Activated T-cell treated with anti-CD3 and anti-CD28 coated beads, Interleukin-2, amount 50 U/mL, for 72 hours (primary cell): ENCODE measurements around the gene WDR4. TPM values are rescaled to one million over a fixed set of nuclear protein-coding genes. Genes with fewer than 3 reads are reported as not detected.
"Not testable (repeated sequence)": the region's sequence is repeated elsewhere in the genome, so short reads cannot be mapped to it uniquely, and the experiment has no call there.

Experiments used
- ATAC-seq, 2 donors: fragments of 150-1000 bp; cut with Tn5 transposase; replicated peaks in 1 of 2; 2 replicates each; pipeline ENCODE4 v1.10.0; 2021; ENCODE audit warnings: moderate library complexity in 2 of 2, mild to moderate bottlenecking in 1 of 2
- DNase-seq, 2 donors: peaks; one replicate each; pipeline ENCODE4 v3.0.0; 2021 to 2022; ENCODE audit warnings: mixed read lengths in 1 of 2
- H3K27ac Mint-ChIP-seq: one replicate; pipeline ENCODE4 v1.8.0; 2022; ENCODE audit warnings: mild to moderate bottlenecking, moderate library complexity, mixed read lengths
- H3K27me3 Mint-ChIP-seq: one replicate; pipeline ENCODE4 v1.8.0; 2022; ENCODE audit warnings: low read depth, mixed read lengths
- H3K36me3 Mint-ChIP-seq, 2 donors: one replicate each; pipeline ENCODE4 v1.8.0; 2022; ENCODE audit warnings: mixed read lengths in 2 of 2, mild to moderate bottlenecking in 1 of 2; ENCODE audit not compliant: insufficient read depth in 2 of 2
- H3K4me1 Mint-ChIP-seq: one replicate; pipeline ENCODE4 v1.8.0; 2022; ENCODE audit warnings: low read depth, mixed read lengths
- H3K4me3 Mint-ChIP-seq, 2 donors: one replicate each; pipeline ENCODE4 v1.8.0; 2022; ENCODE audit warnings: mild to moderate bottlenecking in 2 of 2, mixed read lengths in 2 of 2, moderate library complexity in 2 of 2
- H3K9me3 Mint-ChIP-seq, 2 donors: one replicate each; pipeline ENCODE4 v1.8.0; 2022; ENCODE audit warnings: mixed read lengths in 2 of 2
- total RNA-seq, 2 donors: library from RNA; stranded (reverse); gene quantifications; one replicate each; pipeline ENCODE4 v1.2.3, GENCODE V29; 2022

The WDR4 gene
- total RNA-seq, 2 donors from 2014 or later: 17.1 to 18.9 TPM

- Mint-ChIP-seq H3K36me3 (no peaks in the 10 kb centered on the region), H3K27me3 (peaks cover 39% of the 10 kb centered on the region), H3K4me1 (peaks cover 21% of the 10 kb centered on the region), H3K4me3 (no peak overlapping the region), H3K9me3 (no peaks in the 10 kb centered on the region), H3K27ac (no peak overlapping the region)
- ATAC-seq (no peak), DNase-seq (no peak)
These were observed 51.8 kb downstream of the WDR4 start for GRCh38 chr21:42827588-42827987.

GRCh38 chr21:42820616-42821465, 58.5 kb downstream of the WDR4 start:
- no peak for DNase-seq

GRCh38 chr21:42819861-42820615, 59.3 kb downstream of the WDR4 start:
- no peak overlapping the region for H3K4me3 Mint-ChIP-seq
- H3K9me3 Mint-ChIP-seq: peaks cover 0 to under 1% of the 10 kb centered on the region in 2 donors
- H3K36me3 Mint-ChIP-seq: peaks cover 0 to under 1% of the 10 kb centered on the region in 2 donors
- H3K27me3 Mint-ChIP-seq: peaks cover 11% of the 10 kb centered on the region
- H3K27ac Mint-ChIP-seq: no peak overlapping the region
- ATAC-seq (no peak), DNase-seq (no peak)
- no peaks in the 10 kb centered on the region for H3K4me1 Mint-ChIP-seq

More at GRCh38 chr21:42820616-42821465, 58.5 kb downstream of the WDR4 start:
- no peaks in the 10 kb centered on the region for H3K9me3 Mint-ChIP-seq
- H3K27me3 Mint-ChIP-seq: peaks cover 19% of the 10 kb centered on the region
- no peaks in the 10 kb centered on the region for H3K4me1 Mint-ChIP-seq
- H3K4me3 Mint-ChIP-seq: no peak overlapping the region
- H3K36me3 Mint-ChIP-seq: no peaks in the 10 kb centered on the region
- no peak overlapping the region for H3K27ac Mint-ChIP-seq
- peak in 1 of 2 donors; percentile 32 for ATAC-seq

- Mint-ChIP-seq H3K4me1 (no peaks in the 10 kb centered on the region), H3K27ac (peak overlapping the region; percentile 43), H3K27me3 (no peaks in the 10 kb centered on the region), H3K9me3 (peaks cover 0 to 2% of the 10 kb centered on the region in 2 donors), H3K4me3 (no peak overlapping the region), H3K36me3 (peaks cover 0 to 2% of the 10 kb centered on the region in 2 donors)
- DNase-seq (peak; percentile 53 to 57), ATAC-seq (peak in 1 of 2 donors; percentile 61)
These were observed 61.0 kb downstream of the WDR4 start for GRCh38 chr21:42818328-42818749.

- no peaks in the 10 kb centered on the region for H3K4me1 Mint-ChIP-seq
- peaks cover 0 to 2% of the 10 kb centered on the region in 2 donors for H3K36me3 Mint-ChIP-seq
- no peaks in the 10 kb centered on the region for H3K27me3 Mint-ChIP-seq
- no peak overlapping the region for H3K4me3 Mint-ChIP-seq
- no peak overlapping the region for H3K27ac Mint-ChIP-seq
- no peak for ATAC-seq
- no peak for DNase-seq
- peaks cover 0 to 2% of the 10 kb centered on the region in 2 donors for H3K9me3 Mint-ChIP-seq
These were observed 64.1 kb downstream of the WDR4 start for GRCh38 chr21:42815217-42815616.

- not testable (repeated sequence) for H3K36me3 Mint-ChIP-seq, ATAC-seq, H3K4me1 Mint-ChIP-seq, H3K27me3 Mint-ChIP-seq, H3K27ac Mint-ChIP-seq, H3K4me3 Mint-ChIP-seq, DNase-seq, H3K9me3 Mint-ChIP-seq
These were observed 66.7 kb downstream of the WDR4 start for GRCh38 chr21:42812528-42813241.

- H3K4me1 Mint-ChIP-seq: no peaks in the 10 kb centered on the region
These were observed 67.4 kb downstream of the WDR4 start for GRCh38 chr21:42811960-42812359.

GRCh38 chr21:42809577-42810475, 69.5 kb downstream of the WDR4 start:
- Mint-ChIP-seq H3K4me3 (no peak overlapping the region), H3K9me3 (no peaks in the 10 kb centered on the region), H3K4me1 (no peaks in the 10 kb centered on the region), H3K27ac (no peak overlapping the region), H3K36me3 (no peaks in the 10 kb centered on the region), H3K27me3 (no peaks in the 10 kb centered on the region)
- DNase-seq: no peak
- ATAC-seq: no peak

More at GRCh38 chr21:42811960-42812359, 67.4 kb downstream of the WDR4 start:
- H3K9me3 Mint-ChIP-seq: peaks cover 0 to 2% of the 10 kb centered on the region in 2 donors
- H3K4me3 Mint-ChIP-seq: no peak overlapping the region
- no peaks in the 10 kb centered on the region for H3K27me3 Mint-ChIP-seq
- ATAC-seq (no peak), DNase-seq (no peak)
- no peak overlapping the region for H3K27ac Mint-ChIP-seq
- H3K36me3 Mint-ChIP-seq: peaks cover 0 to 2% of the 10 kb centered on the region in 2 donors

- no peak overlapping the region for H3K27ac Mint-ChIP-seq
- no peaks in the 10 kb centered on the region for H3K9me3 Mint-ChIP-seq
- no peaks in the 10 kb centered on the region for H3K36me3 Mint-ChIP-seq
- ATAC-seq: no peak
- H3K4me1 Mint-ChIP-seq: no peaks in the 10 kb centered on the region
- no peak overlapping the region for H3K4me3 Mint-ChIP-seq
- no peaks in the 10 kb centered on the region for H3K27me3 Mint-ChIP-seq
- DNase-seq: no peak
These were observed 70.2 kb downstream of the WDR4 start for GRCh38 chr21:42809171-42809570.

- Mint-ChIP-seq H3K27ac (no peak overlapping the region), H3K4me3 (no peak overlapping the region), H3K4me1 (no peaks in the 10 kb centered on the region), H3K36me3 (no peaks in the 10 kb centered on the region), H3K9me3 (no peaks in the 10 kb centered on the region), H3K27me3 (no peaks in the 10 kb centered on the region)
- ATAC-seq (no peak), DNase-seq (no peak)
These were observed 71.3 kb downstream of the WDR4 start for GRCh38 chr21:42807938-42808613.

- not testable (repeated sequence) for H3K4me1 Mint-ChIP-seq, DNase-seq, H3K27me3 Mint-ChIP-seq, H3K4me3 Mint-ChIP-seq, H3K36me3 Mint-ChIP-seq, ATAC-seq, H3K27ac Mint-ChIP-seq, H3K9me3 Mint-ChIP-seq
These were observed 71.9 kb downstream of the WDR4 start for GRCh38 chr21:42807293-42807895.
